ENCODE results near the gene MTUS2. TPM values are rescaled to one million over a fixed set of nuclear protein-coding genes. Genes with fewer than 3 reads are reported as not detected.

MTUS2 gene
- total RNA-seq, 6 donors from 2014 or later = 0.11 to 1.6 (median 0.20) TPM; not detected in 1

DNA sequence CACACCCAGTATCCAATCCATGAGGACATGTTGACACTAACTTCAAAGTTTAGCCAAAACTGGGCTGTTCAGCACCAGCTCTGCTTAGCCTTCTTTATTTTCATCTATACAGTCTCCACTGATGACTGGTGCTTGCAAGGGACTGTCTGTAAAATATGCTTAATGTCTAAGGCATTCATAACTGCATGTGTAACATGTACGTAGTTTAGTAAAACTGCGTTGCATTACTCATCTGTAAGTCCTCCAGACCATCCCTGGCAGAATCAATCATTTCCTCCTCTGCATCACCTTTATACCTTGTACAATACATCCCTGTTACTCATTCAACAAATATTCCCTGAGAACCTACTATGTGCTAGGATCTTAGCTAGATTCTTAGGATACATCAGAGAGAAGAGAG, 362.1 kb downstream of the MTUS2 start:
- ATAC-seq (ENCODE audit: low FRiP score in 2 of 2) = no peak
- H3K4me3 ChIP-seq = no peak overlapping the region
- no peak overlapping the region for H3K27ac ChIP-seq
- no peak for TF ChIP-seq CTCF (IDR thresholded peaks at IDR 0.05)
- TF ChIP-seq POLR2A (IDR thresholded peaks at IDR 0.05) = no peak
- no peak for TF ChIP-seq POLR2AphosphoS5 (IDR thresholded peaks at IDR 0.05)
- TF ChIP-seq EP300 (IDR thresholded peaks at IDR 0.05) = no peak
- H3K9me3 ChIP-seq = peaks cover 0 to 13% (median 2%) of the 10 kb centered on the region in 4 donors
- no peaks in the 10 kb centered on the region for H3K27me3 ChIP-seq
- no peaks in the 10 kb centered on the region for H3K4me1 ChIP-seq
- WGBS, 2 donors = 94 to 100% methylated on average over 2 of the region's 2 CpGs
- no peaks in the 10 kb centered on the region for H3K36me3 ChIP-seq
- no peak for DNase-seq

GRCh38 chr13:29185926-29186325, 365.8 kb downstream of the MTUS2 start:
- 77 to 82% methylated on average over 2 of the region's 2 CpGs for WGBS, 2 donors

GRCh38 chr13:29187584-29187983, 367.4 kb downstream of the MTUS2 start:
- DNase-seq (no peak), ATAC-seq (ENCODE audit: low FRiP score in 2 of 2) (no peak)
- Histone ChIP-seq H3K9me3 (peaks cover 0 to 13% (median 2%) of the 10 kb centered on the region in 4 donors), H3K27ac (no peak overlapping the region), H3K36me3 (no peaks in the 10 kb centered on the region), H3K4me1 (no peaks in the 10 kb centered on the region), H3K27me3 (no peaks in the 10 kb centered on the region), H3K4me3 (no peak overlapping the region)
- TF ChIP-seq EP300 (IDR thresholded peaks at IDR 0.05) (no peak), POLR2AphosphoS5 (IDR thresholded peaks at IDR 0.05) (no peak), POLR2A (IDR thresholded peaks at IDR 0.05) (no peak), CTCF (IDR thresholded peaks at IDR 0.05) (no peak)
- WGBS, 2 donors = 92 to 95% methylated on average over 1 of the region's 1 CpG

More at GRCh38 chr13:29185926-29186325, 365.8 kb downstream of the MTUS2 start:
- H3K4me3 ChIP-seq = no peak overlapping the region
- no peaks in the 10 kb centered on the region for H3K36me3 ChIP-seq
- no peaks in the 10 kb centered on the region for H3K4me1 ChIP-seq
- DNase-seq (no peak), ATAC-seq (ENCODE audit: low FRiP score in 2 of 2) (no peak)
- TF ChIP-seq CTCF (IDR thresholded peaks at IDR 0.05) = no peak
- TF ChIP-seq POLR2AphosphoS5 (IDR thresholded peaks at IDR 0.05) = no peak
- no peak for TF ChIP-seq POLR2A (IDR thresholded peaks at IDR 0.05)
- no peak for TF ChIP-seq EP300 (IDR thresholded peaks at IDR 0.05)
- H3K27me3 ChIP-seq = no peaks in the 10 kb centered on the region
- no peak overlapping the region for H3K27ac ChIP-seq
- H3K9me3 ChIP-seq = peaks cover 0 to 13% (median 2%) of the 10 kb centered on the region in 4 donors

DNA sequence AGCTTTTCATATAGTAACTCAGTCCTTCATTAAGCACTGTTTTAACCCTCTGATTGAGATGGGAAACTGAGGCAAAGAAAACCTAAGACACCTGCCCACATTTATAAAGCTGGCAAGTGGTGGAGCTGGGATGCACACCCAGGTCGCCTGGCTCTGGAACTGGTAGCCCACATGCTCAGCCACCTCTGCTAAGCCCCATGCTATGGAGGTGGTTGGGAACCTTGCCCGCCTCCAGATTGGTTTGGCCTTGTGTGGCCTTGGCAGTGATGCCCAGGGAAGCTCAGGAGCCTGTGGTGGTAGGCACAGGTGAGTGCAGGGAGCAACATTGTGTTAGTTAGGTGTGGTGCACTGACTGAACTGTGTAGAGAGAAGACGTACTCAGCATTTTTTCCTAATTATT, 370.2 kb downstream of the MTUS2 start:
- Histone ChIP-seq H3K4me3 (no peak overlapping the region), H3K27ac (no peak overlapping the region), H3K27me3 (no peaks in the 10 kb centered on the region), H3K36me3 (no peaks in the 10 kb centered on the region), H3K9me3 (peaks cover 0 to 2% (median 0%) of the 10 kb centered on the region in 4 donors), H3K4me1 (no peaks in the 10 kb centered on the region)
- ATAC-seq (ENCODE audit: low FRiP score in 2 of 2) (no peak), DNase-seq (peak in 1 of 2 donors; percentile 2)
- WGBS, 2 donors = 79 to 89% methylated on average over 1 to 3 of the region's 3 CpGs
- no peak for TF ChIP-seq CTCF (IDR thresholded peaks at IDR 0.05)
- TF ChIP-seq POLR2A (IDR thresholded peaks at IDR 0.05) = no peak
- no peak for TF ChIP-seq EP300 (IDR thresholded peaks at IDR 0.05)
- no peak for TF ChIP-seq POLR2AphosphoS5 (IDR thresholded peaks at IDR 0.05)

DNA sequence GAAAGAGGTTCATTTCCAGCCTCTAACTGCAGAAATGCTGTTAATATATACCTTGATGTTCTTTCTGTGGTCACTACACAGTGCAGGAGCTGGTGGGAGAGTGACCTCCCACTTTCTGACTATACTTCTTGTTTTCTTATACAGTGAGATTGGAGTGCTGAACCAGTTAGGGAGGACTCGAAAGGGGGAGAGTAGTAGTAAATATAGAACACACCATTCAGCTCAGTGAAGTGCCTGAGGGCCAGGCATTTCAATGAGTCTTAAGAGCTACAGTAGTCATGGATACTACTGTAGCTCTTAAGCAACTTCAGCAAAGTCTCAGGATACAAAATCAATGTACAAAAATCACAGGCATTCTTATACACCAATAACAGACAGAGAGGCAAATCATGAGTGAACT, 372.9 kb downstream of the MTUS2 start:
- H3K9me3 ChIP-seq = peaks cover 0 to under 1% (median under 1%) of the 10 kb centered on the region in 4 donors
- H3K4me3 ChIP-seq = no peak overlapping the region
- no peaks in the 10 kb centered on the region for H3K27me3 ChIP-seq
- ATAC-seq (ENCODE audit: low FRiP score in 2 of 2) (peak in 1 of 2 donors; percentile 66), DNase-seq (no peak)
- no peaks in the 10 kb centered on the region for H3K4me1 ChIP-seq
- 33 to 58% methylated on average over 1 of the region's 1 CpG for WGBS, 2 donors
- TF ChIP-seq POLR2AphosphoS5 (IDR thresholded peaks at IDR 0.05) = no peak
- no peak for TF ChIP-seq POLR2A (IDR thresholded peaks at IDR 0.05)
- TF ChIP-seq EP300 (IDR thresholded peaks at IDR 0.05) = no peak
- TF ChIP-seq CTCF (IDR thresholded peaks at IDR 0.05) = no peak
- H3K27ac ChIP-seq = no peak overlapping the region
- no peaks in the 10 kb centered on the region for H3K36me3 ChIP-seq
